Smooth muscle cell (in vitro differentiated cells): ENCODE results near the gene TMEM235. TPM values are rescaled to one million over a fixed set of nuclear protein-coding genes. Genes with fewer than 3 reads are reported as not detected.

Experiments
- DNase-seq: peaks from one replicate; lab custom pipeline; 2025; ENCODE audit not compliant: unreplicated experiment; lab: John Stamatoyannopoulos, UW
- H2AFZ ChIP-seq: fragments of 200-600 bp; sonication (generic); 2 replicates; pipeline ENCODE4 v1.6.0; 2016; ENCODE audit warnings: antibody characterized with exemption, low read depth, mild to moderate bottlenecking
- H3F3A ChIP-seq: fragments of 200-600 bp; sonication (generic); 2 replicates; pipeline ENCODE4 v1.6.0; 2017; ENCODE audit warnings: antibody characterized with exemption, low read depth
- H3K27ac ChIP-seq: fragments of 200-600 bp; sonication (generic); 2 replicates; pipeline ENCODE4 v1.5.1; 2016; ENCODE audit warnings: low read depth, mild to moderate bottlenecking
- H3K27me3 ChIP-seq: fragments of 200-600 bp; sonication (generic); 2 replicates; pipeline ENCODE4 v1.6.1; 2016; ENCODE audit warnings: low read depth, mild to moderate bottlenecking
- H3K36me3 ChIP-seq: fragments of 200-600 bp; sonication (generic); 2 replicates; pipeline ENCODE4 v1.5.1; 2016; ENCODE audit warnings: low read depth
- H3K4me1 ChIP-seq: fragments of 200-600 bp; sonication (generic); 2 replicates; pipeline ENCODE4 v1.5.1; 2016; ENCODE audit warnings: low read depth
- H3K4me2 ChIP-seq: fragments of 200-600 bp; sonication (generic); 2 replicates; pipeline ENCODE4 v1.6.0; 2016; ENCODE audit warnings: mild to moderate bottlenecking
- H3K4me3 ChIP-seq: fragments of 200-600 bp; sonication (generic); 2 replicates; pipeline ENCODE4 v1.5.1; 2016; ENCODE audit warnings: mild to moderate bottlenecking
- H3K79me2 ChIP-seq: fragments of 200-600 bp; sonication (generic); 2 replicates; pipeline ENCODE4 v1.6.0; 2016; ENCODE audit warnings: low read depth, mild to moderate bottlenecking
- H3K9ac ChIP-seq: fragments of 200-600 bp; sonication (generic); 2 replicates; pipeline ENCODE4 v1.6.0; 2016; ENCODE audit warnings: low read depth
- H3K9me3 ChIP-seq: fragments of 200-600 bp; sonication (generic); replicated peaks from 2 replicates; pipeline ENCODE4 v1.5.1; 2016; ENCODE audit warnings: low read depth
- H4K20me1 ChIP-seq: fragments of 200-600 bp; sonication (generic); 2 replicates; pipeline ENCODE4 v1.6.0; 2016; ENCODE audit warnings: low read depth
- CTCF ChIP-seq: fragments of 200-600 bp; sonication (generic); IDR thresholded peaks from 2 replicates; pipeline ENCODE4 v1.5.1; 2017; ENCODE audit warnings: borderline replicate concordance, mild to moderate bottlenecking, antibody characterized with exemption; ENCODE audit not compliant: insufficient read depth, poor library complexity, severe bottlenecking
- WGBS: methylation state at CpG from one replicate; pipeline ENCODE4 v1.1.7; 2016; ENCODE audit warnings: low lambda C conversion rate; 5-methylcytosine and 5-hydroxymethylcytosine counted together
- polyA plus RNA-seq: library from polyadenylated mRNA; unstranded; fragments of >200 nt; fragmentation: Nextera tagmentation; extraction: Ambion mirVana; gene quantifications from 2 replicates; pipeline ENCODE4 v1.2.1, GENCODE V29; 2016
- total RNA-seq: library from RNA; depleted of rRNA; stranded (reverse); fragments of >200 nt; gene quantifications from 2 replicates; pipeline ENCODE4 v1.2.3, GENCODE V29; 2014

Gene TMEM235
- total and polyA plus RNA-seq, 2 experiments from 2014 or later: not detected

GRCh38 chr17:78253946-78254672 is 22.7 kb downstream of the TMEM235 start:
- peak overlapping the region; percentile 69 for H3K27ac ChIP-seq
- no peak for TF ChIP-seq CTCF

GRCh38 chr17:78255029-78255656 is 23.7 kb downstream of the TMEM235 start:
- TF ChIP-seq CTCF: no peak
- H3K27me3 ChIP-seq: no peaks in the 10 kb centered on the region
- H3K27ac ChIP-seq: peak overlapping the region; percentile 46
- H3K9me3 ChIP-seq: no peaks in the 10 kb centered on the region
- no peak for DNase-seq
- H3K9ac ChIP-seq: no peak overlapping the region
- no peak overlapping the region for H2AFZ ChIP-seq
- peak overlapping the region; percentile 65 for H3K4me2 ChIP-seq
- peaks cover 3% of the 10 kb centered on the region for H3F3A ChIP-seq
- peaks cover 36% of the 10 kb centered on the region for H3K4me1 ChIP-seq
- no peak overlapping the region for H3K4me3 ChIP-seq
- no peaks in the 10 kb centered on the region for H3K36me3 ChIP-seq
- peaks cover 4% of the 10 kb centered on the region for H3K79me2 ChIP-seq
- H4K20me1 ChIP-seq: no peaks in the 10 kb centered on the region
- 95% methylated on average over 18 of the region's 18 CpGs for WGBS

More at GRCh38 chr17:78253946-78254672, 22.7 kb downstream of the TMEM235 start:
- 7% methylated on average over 73 of the region's 73 CpGs for WGBS
- Histone ChIP-seq H4K20me1 (no peaks in the 10 kb centered on the region), H3F3A (peaks cover 3% of the 10 kb centered on the region), H3K4me3 (peak overlapping the region; percentile 99), H3K4me2 (peak overlapping the region; percentile 99), H3K4me1 (peaks cover 39% of the 10 kb centered on the region), H3K36me3 (no peaks in the 10 kb centered on the region), H3K9ac (peak overlapping the region; percentile 92), H3K9me3 (no peaks in the 10 kb centered on the region), H2AFZ (peak overlapping the region; percentile 97), H3K79me2 (peaks cover 4% of the 10 kb centered on the region), H3K27me3 (no peaks in the 10 kb centered on the region)
- DNase-seq: peak; percentile 43

GRCh38 chr17:78255953-78256706 is 24.7 kb downstream of the TMEM235 start:
- no peaks in the 10 kb centered on the region for H3K36me3 ChIP-seq
- peaks cover 4% of the 10 kb centered on the region for H3K79me2 ChIP-seq
- H3K27ac ChIP-seq: peak overlapping the region; percentile 46
- no peak for DNase-seq
- no peaks in the 10 kb centered on the region for H3K27me3 ChIP-seq
- peak overlapping the region; percentile 21 for H2AFZ ChIP-seq
- H3K9ac ChIP-seq: no peak overlapping the region
- peak overlapping the region; percentile 65 for H3K4me2 ChIP-seq
- H3F3A ChIP-seq: peaks cover 3% of the 10 kb centered on the region
- no peaks in the 10 kb centered on the region for H4K20me1 ChIP-seq
- H3K9me3 ChIP-seq: no peaks in the 10 kb centered on the region
- TF ChIP-seq CTCF: no peak
- 42% methylated on average over 14 of the region's 14 CpGs for WGBS
- H3K4me3 ChIP-seq: no peak overlapping the region
- H3K4me1 ChIP-seq: peaks cover 31% of the 10 kb centered on the region
